ENCODE measurements around the gene OTOGL.
A peak's percentile ranks its signal among the peaks of the same experiment; 100 is the strongest.

Gene OTOGL

GRCh38 chr12:80187660-80188090 is 88.3 kb downstream of the OTOGL start:
- no peak for TF ChIP-seq CTCF (IDR thresholded peaks at IDR 0.05; ENCODE audit: low read depth, low read length)
- no peak overlapping the region for H3K4me3 ChIP-seq (ENCODE audit: low read depth, low read length)
- peak; percentile 56 for DNase-seq (ENCODE audit: low read depth, low spot score)
- in situ Hi-C loops (cut with HindIII; ENCODE audit: low sequenced_read_pairs) = no loop called here

GRCh38 chr12:80188576-80188975 is 89.2 kb downstream of the OTOGL start:
- in situ Hi-C loops (cut with HindIII; ENCODE audit: low sequenced_read_pairs) = no loop called here
- H3K4me3 ChIP-seq (ENCODE audit: low read depth, low read length) = no peak overlapping the region
- no peak for DNase-seq (ENCODE audit: low read depth, low spot score)
- no peak for TF ChIP-seq CTCF (IDR thresholded peaks at IDR 0.05; ENCODE audit: low read depth, low read length)

- in situ Hi-C loops (cut with HindIII; ENCODE audit: low sequenced_read_pairs) = no loop called here
- peak; percentile 87 for DNase-seq (ENCODE audit: low read depth, low spot score)
- no peak overlapping the region for H3K4me3 ChIP-seq (ENCODE audit: low read depth, low read length)
- TF ChIP-seq CTCF (IDR thresholded peaks at IDR 0.05; ENCODE audit: low read depth, low read length) = no peak
Observed at GRCh38 chr12:80189241-80189640, 89.9 kb downstream of the OTOGL start.

- no peak overlapping the region for H3K4me3 ChIP-seq (ENCODE audit: low read depth, low read length)
- TF ChIP-seq CTCF (IDR thresholded peaks at IDR 0.05; ENCODE audit: low read depth, low read length) = no peak
- DNase-seq (ENCODE audit: low read depth, low spot score) = no peak
- in situ Hi-C loops (cut with HindIII; ENCODE audit: low sequenced_read_pairs) = no loop called here
Observed at GRCh38 chr12:80190001-80190400, 90.7 kb downstream of the OTOGL start.

- in situ Hi-C loops (cut with HindIII; ENCODE audit: low sequenced_read_pairs) = no loop called here
- no peak for TF ChIP-seq CTCF (IDR thresholded peaks at IDR 0.05; ENCODE audit: low read depth, low read length)
- no peak overlapping the region for H3K4me3 ChIP-seq (ENCODE audit: low read depth, low read length)
- DNase-seq (ENCODE audit: low read depth, low spot score) = no peak
Observed at GRCh38 chr12:80192087-80192486, 92.8 kb downstream of the OTOGL start.

- in situ Hi-C loops (cut with HindIII; ENCODE audit: low sequenced_read_pairs) = no loop called here
- DNase-seq (ENCODE audit: low read depth, low spot score) = no peak
- H3K4me3 ChIP-seq (ENCODE audit: low read depth, low read length) = no peak overlapping the region
- TF ChIP-seq CTCF (IDR thresholded peaks at IDR 0.05; ENCODE audit: low read depth, low read length) = no peak
Observed at GRCh38 chr12:80193865-80194264, 94.5 kb downstream of the OTOGL start.

All from astrocyte of the spinal cord (primary cell).